Vagina (tissue), 2 donors: Measurements from ENCODE around the gene ELMOD1. TPM values are rescaled to one million over a fixed set of nuclear protein-coding genes. Genes with fewer than 3 reads are reported as not detected.

Source experiments
- DNase-seq, 2 donors: peaks; one replicate each; pipeline ENCODE4 v3.0.0-alpha.2; 2017; ENCODE audit errors: extremely low spot score in 2 of 2
- H3K27ac ChIP-seq: fragments of 200-600 bp; sonication (generic); one replicate; pipeline ENCODE4 v1.5.1; 2019
- H3K27me3 ChIP-seq: fragments of 200-600 bp; sonication (generic); one replicate; pipeline ENCODE4 v1.5.1; 2019
- H3K36me3 ChIP-seq, 2 donors: fragments of 200-600 bp; sonication (generic); one replicate each; pipeline ENCODE4 v1.5.1; 2017 to 2019
- H3K4me1 ChIP-seq: fragments of 200-600 bp; sonication (generic); one replicate; pipeline ENCODE4 v1.5.1; 2019
- H3K4me3 ChIP-seq, 2 donors: fragments of 200-600 bp; sonication (generic); 1 replicate in 1 of 2; 2 replicates in 1 of 2; pipeline ENCODE4 v1.5.1; 2016 to 2019
- H3K9me3 ChIP-seq: fragments of 200-600 bp; sonication (generic); one replicate; pipeline ENCODE4 v1.5.1; 2019
- POLR2A ChIP-seq, 2 donors: fragments of 450-650 bp; IDR thresholded peaks; one replicate each; pipeline ENCODE4 v1.6.1; 2017; ENCODE audit warnings: antibody characterized with exemption in 2 of 2, mild to moderate bottlenecking in 2 of 2, moderate library complexity in 2 of 2
- POLR2AphosphoS5 ChIP-seq, 2 donors: sonication (generic); formaldehyde crosslinking; IDR thresholded peaks; one replicate each; pipeline ENCODE4 v1.9.0; 2017; ENCODE audit warnings: antibody characterized with exemption in 2 of 2, mild to moderate bottlenecking in 2 of 2, low read depth in 1 of 2; ENCODE audit not compliant: insufficient read depth in 1 of 2
- intact Hi-C: fragments of 100-400 bp; cut with DNase I; formaldehyde crosslinking; loops from one replicate; pipeline ENCODE4 v1.15.1; 2023
- total RNA-seq: library from RNA; depleted of rRNA; stranded (reverse); fragments of >200 nt; gene quantifications from one replicate; pipeline ENCODE4 v1.2.3, GENCODE V29; 2016
- TF ChIP-seq, protein P1 (sequence below), 3 experiments: fragments of 450-650 bp in 2 of 3; fragments of 200-600 bp in 1 of 3; sonication (generic) in 1 of 3; IDR thresholded peaks; one replicate each; pipeline ENCODE4 v1.5.1; 2017 to 2019; ENCODE audit warnings: antibody characterized with exemption in 3 of 3, mild to moderate bottlenecking in 2 of 3, moderate library complexity in 2 of 3

The ELMOD1 gene
- total RNA-seq, 1 donor from 2014 or later: not detected

DNA sequence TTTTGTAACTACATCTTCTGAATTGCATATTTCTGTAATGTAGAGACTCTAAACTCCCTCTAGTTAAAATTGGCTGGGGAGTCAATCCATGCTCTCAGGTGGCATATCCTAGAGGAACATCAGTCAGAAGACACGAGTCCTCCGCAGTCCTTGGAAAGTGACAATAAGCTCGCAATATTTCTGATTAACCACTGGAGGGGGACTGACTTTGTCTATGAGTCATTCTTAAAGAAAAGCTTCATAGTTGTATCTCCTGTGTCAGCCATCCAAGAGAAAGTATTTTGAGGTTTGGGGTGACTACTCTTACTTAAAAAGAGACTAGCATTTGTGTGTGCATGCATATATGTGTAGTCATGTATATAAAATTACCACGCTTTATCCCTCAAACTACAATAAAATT lies 60.7 kb downstream of the ELMOD1 start:
- H3K4me1 ChIP-seq: no peaks in the 10 kb centered on the region
- TF ChIP-seq, protein P1, sequence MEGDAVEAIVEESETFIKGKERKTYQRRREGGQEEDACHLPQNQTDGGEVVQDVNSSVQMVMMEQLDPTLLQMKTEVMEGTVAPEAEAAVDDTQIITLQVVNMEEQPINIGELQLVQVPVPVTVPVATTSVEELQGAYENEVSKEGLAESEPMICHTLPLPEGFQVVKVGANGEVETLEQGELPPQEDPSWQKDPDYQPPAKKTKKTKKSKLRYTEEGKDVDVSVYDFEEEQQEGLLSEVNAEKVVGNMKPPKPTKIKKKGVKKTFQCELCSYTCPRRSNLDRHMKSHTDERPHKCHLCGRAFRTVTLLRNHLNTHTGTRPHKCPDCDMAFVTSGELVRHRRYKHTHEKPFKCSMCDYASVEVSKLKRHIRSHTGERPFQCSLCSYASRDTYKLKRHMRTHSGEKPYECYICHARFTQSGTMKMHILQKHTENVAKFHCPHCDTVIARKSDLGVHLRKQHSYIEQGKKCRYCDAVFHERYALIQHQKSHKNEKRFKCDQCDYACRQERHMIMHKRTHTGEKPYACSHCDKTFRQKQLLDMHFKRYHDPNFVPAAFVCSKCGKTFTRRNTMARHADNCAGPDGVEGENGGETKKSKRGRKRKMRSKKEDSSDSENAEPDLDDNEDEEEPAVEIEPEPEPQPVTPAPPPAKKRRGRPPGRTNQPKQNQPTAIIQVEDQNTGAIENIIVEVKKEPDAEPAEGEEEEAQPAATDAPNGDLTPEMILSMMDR (IDR thresholded peaks at IDR 0.05): no peak
- no peak for TF ChIP-seq POLR2AphosphoS5 (IDR thresholded peaks at IDR 0.05; ENCODE audit: insufficient read depth in 1 of 2, low read depth in 1 of 2)
- no peak for TF ChIP-seq POLR2A (IDR thresholded peaks at IDR 0.05)
- intact Hi-C loops: no loop called here

DNA sequence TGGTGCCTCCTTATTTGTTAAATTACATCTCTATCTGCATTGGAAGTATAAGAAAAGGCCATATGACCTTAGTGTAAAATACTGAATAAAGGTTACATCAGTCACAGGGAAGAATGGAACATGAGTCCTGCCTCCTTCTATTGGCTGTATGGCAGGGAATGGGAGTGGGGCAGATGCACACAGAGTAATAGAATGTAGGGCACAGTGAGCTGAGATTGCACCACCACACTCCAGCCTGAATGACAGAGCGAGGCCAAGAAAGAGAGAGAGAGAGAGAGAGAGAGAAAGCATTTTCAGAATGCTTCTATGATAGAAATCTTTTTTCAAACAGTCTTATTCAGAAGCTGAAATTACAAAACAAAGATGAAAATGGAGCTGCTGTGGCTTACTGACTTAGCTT lies 62.1 kb downstream of the ELMOD1 start:
- no peaks in the 10 kb centered on the region for H3K27me3 ChIP-seq
- no peak overlapping the region for H3K27ac ChIP-seq
- TF ChIP-seq POLR2A (IDR thresholded peaks at IDR 0.05): no peak
- no peak for TF ChIP-seq POLR2AphosphoS5 (IDR thresholded peaks at IDR 0.05; ENCODE audit: insufficient read depth in 1 of 2, low read depth in 1 of 2)
- TF ChIP-seq, protein P1 (IDR thresholded peaks at IDR 0.05): no peak
- H3K4me1 ChIP-seq: no peaks in the 10 kb centered on the region
- DNase-seq: no peak
- H3K9me3 ChIP-seq: no peaks in the 10 kb centered on the region
- no peaks in the 10 kb centered on the region for H3K36me3 ChIP-seq
- intact Hi-C loops: no loop called here
- no peak overlapping the region for H3K4me3 ChIP-seq

More for the DNA sequence above, 60.7 kb downstream of the ELMOD1 start:
- no peak for DNase-seq
- no peak overlapping the region for H3K27ac ChIP-seq
- H3K27me3 ChIP-seq: no peaks in the 10 kb centered on the region
- H3K9me3 ChIP-seq: no peaks in the 10 kb centered on the region
- H3K36me3 ChIP-seq: no peaks in the 10 kb centered on the region
- H3K4me3 ChIP-seq: no peak overlapping the region

DNA sequence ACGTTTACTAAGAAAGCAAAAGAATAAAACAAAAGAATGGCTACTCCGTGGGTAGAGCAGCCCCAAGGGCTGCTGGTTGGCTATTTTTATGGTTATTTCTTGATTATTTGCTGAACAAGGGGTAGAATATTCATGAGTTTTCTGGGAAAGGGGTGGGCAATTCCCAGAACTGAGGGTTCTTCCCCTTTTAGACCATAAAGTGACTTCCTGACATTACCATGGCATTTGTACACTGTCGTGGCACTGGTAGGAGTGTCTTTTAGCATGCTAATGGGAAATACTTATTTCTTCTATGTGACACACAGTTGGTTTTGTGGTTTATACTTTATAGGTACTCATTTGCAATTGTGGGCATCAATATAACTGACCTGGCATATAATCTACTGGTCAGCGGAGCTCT lies 64.7 kb downstream of the ELMOD1 start:
- Histone ChIP-seq H3K4me3 (no peak overlapping the region), H3K27ac (no peak overlapping the region), H3K4me1 (no peaks in the 10 kb centered on the region), H3K9me3 (no peaks in the 10 kb centered on the region), H3K36me3 (no peaks in the 10 kb centered on the region), H3K27me3 (no peaks in the 10 kb centered on the region)
- intact Hi-C loops: no loop called here
- TF ChIP-seq, protein P1 (IDR thresholded peaks at IDR 0.05): no peak
- TF ChIP-seq POLR2AphosphoS5 (IDR thresholded peaks at IDR 0.05; ENCODE audit: insufficient read depth in 1 of 2, low read depth in 1 of 2) (no peak), POLR2A (IDR thresholded peaks at IDR 0.05) (no peak)
- DNase-seq: no peak

DNA sequence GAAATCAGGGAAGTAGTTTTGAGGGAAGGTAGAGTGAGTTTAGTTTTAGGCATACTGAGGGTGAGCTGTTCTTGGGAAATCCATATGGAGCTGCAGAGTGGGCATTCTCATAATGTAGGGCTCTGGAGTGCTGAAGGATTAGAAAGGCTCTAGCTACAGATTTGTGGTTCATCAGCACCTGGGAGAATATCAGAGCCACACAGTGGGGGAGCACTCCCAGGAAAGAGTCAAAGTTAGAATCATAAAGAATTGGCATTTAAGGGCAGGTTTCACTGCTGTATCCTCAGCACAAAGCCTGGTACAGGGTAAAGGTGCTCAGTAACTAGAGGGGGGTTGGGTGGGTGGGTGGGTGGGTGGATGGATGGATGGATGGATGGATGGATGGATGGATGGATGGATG lies 68.4 kb downstream of the ELMOD1 start:
- no peaks in the 10 kb centered on the region for H3K27me3 ChIP-seq
- H3K4me1 ChIP-seq: no peaks in the 10 kb centered on the region
- H3K27ac ChIP-seq: no peak overlapping the region
- intact Hi-C loops: no loop called here
- no peak for TF ChIP-seq POLR2AphosphoS5 (IDR thresholded peaks at IDR 0.05; ENCODE audit: insufficient read depth in 1 of 2, low read depth in 1 of 2)
- TF ChIP-seq POLR2A (IDR thresholded peaks at IDR 0.05): no peak
- TF ChIP-seq, protein P1 (IDR thresholded peaks at IDR 0.05): no peak
- no peak overlapping the region for H3K4me3 ChIP-seq
- H3K9me3 ChIP-seq: no peaks in the 10 kb centered on the region
- DNase-seq: no peak
- H3K36me3 ChIP-seq: no peaks in the 10 kb centered on the region

DNA sequence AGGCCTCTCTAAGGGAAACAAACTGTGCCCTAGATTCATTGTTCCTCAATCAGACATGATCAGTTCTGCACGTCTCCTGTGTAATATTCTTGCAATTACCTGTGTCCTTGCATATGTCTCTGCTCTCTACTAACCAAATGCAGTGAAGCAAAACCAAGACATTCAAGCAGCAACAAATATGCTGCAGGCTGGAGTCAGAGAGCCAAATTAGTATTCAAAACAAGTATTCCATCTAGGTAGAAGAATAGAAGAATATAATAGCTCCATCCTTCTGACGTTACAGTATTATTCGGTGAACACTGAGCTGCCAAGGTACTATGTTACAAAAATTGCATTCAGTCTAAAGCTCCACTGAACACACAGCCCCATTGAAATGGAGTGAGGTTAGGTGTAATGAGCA lies 69.1 kb downstream of the ELMOD1 start:
- intact Hi-C loops: no loop called here
- H3K4me1 ChIP-seq: no peaks in the 10 kb centered on the region
- no peak overlapping the region for H3K4me3 ChIP-seq
- no peaks in the 10 kb centered on the region for H3K27me3 ChIP-seq
- H3K36me3 ChIP-seq: no peaks in the 10 kb centered on the region
- no peak for DNase-seq
- H3K9me3 ChIP-seq: no peaks in the 10 kb centered on the region
- no peak overlapping the region for H3K27ac ChIP-seq
- TF ChIP-seq POLR2AphosphoS5 (IDR thresholded peaks at IDR 0.05; ENCODE audit: insufficient read depth in 1 of 2, low read depth in 1 of 2) (no peak), POLR2A (IDR thresholded peaks at IDR 0.05) (no peak)
- TF ChIP-seq, protein P1 (IDR thresholded peaks at IDR 0.05): no peak
